HG02798 (cell line): ENCODE results near the gene DNAJC5.

ENCODE experiments used
- ATAC-seq: cut with Tn5 transposase; IDR thresholded peaks from one replicate; pipeline ENCODE4 v1.9.1; 2021; ENCODE audit warnings: mild to moderate bottlenecking; ENCODE audit not compliant: unreplicated experiment, poor library complexity

The DNAJC5 gene

GRCh38 chr20:63934271-63935068 is 39.5 kb downstream of the DNAJC5 start:
- no peak for ATAC-seq

DNA sequence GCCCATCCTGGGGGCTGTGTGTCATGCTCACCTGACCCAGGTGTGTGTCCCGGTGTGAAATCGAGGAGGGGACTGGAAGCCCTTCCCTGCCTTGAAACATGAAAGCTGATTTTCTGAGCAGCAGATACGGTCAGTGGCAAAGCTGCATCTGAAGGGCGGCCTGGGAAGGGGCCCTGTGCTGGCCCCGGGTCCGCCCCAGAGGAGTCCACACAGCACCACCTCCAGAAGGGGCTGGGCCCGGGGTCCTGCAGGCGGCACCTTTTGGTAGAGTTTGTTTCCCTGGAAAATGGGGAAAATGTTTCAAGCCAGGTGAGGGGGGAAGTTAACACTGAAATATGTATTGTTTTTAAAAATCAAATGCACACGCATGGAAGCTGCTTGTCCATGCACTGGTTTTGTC is 40.5 kb downstream of the DNAJC5 start:
- no peak for ATAC-seq

DNA sequence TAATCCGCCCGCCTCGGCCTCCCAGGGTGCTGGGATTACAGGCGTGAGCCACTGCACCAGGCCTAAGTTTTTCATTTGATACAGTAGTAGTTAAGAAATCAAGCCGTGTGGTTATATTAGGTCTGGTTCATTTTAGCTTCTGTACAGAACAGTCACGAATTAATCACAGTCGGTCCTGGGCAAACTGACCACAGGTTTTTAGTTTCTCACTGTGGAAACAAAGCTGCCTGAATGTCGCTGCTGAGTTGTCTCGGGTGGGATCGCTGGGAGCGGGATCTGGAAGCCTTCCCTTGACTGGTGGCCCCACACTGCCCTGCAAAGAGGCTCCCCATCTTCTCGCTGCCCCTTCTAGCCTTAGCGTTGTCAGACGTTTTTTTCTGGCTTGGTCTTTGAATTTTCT is 42.7 kb downstream of the DNAJC5 start:
- ATAC-seq: no peak

GRCh38 chr20:63939061-63939935 is 44.4 kb downstream of the DNAJC5 start:
- ATAC-seq: no peak

- no peak for ATAC-seq
These were observed 45.1 kb downstream of the DNAJC5 start for GRCh38 chr20:63940071-63940471.

GRCh38 chr20:63940472-63941266 is 45.7 kb downstream of the DNAJC5 start:
- ATAC-seq: no peak

DNA sequence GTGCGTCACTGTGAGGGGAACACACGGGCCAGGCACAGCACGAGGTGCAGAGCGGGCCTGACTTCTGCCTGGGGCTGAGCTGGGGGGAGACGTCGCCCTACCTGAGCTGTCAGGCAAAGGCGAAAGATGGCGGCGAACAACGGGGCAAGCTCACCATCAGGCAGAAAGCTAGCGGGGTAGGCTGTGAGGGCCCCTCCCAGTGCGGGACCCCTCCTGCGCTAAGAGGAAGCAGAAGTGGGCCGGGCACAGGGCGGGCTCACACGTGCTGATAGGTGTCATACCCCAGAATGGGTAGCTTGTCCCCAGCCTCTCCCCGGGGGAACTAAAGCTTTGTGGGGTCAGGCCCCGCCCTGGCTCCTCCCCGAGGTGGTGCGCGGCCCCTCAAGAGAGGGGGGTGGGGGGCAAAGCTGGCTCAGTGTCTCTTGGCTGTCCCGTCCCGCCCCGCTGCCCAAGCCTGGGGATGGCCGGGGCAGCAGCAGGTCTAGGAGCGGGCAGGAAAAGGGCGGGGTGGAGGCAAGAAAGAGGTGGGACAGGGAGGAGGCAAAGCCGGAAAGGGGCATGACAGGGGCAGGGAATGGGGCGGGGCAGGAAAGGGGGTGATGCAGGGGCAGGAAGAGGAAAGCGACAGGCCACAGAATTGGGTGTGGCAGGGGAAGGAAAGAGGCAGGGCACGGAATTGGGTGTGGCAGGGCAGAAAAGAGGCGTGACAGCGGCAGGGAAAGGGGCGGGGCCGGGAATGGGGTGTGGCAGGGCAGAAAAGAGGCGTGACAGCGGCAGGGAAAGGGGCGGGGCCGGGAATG is 46.6 kb downstream of the DNAJC5 start:
- ATAC-seq: no peak

GRCh38 chr20:63942250-63942951 is 47.5 kb downstream of the DNAJC5 start:
- no peak for ATAC-seq

DNA sequence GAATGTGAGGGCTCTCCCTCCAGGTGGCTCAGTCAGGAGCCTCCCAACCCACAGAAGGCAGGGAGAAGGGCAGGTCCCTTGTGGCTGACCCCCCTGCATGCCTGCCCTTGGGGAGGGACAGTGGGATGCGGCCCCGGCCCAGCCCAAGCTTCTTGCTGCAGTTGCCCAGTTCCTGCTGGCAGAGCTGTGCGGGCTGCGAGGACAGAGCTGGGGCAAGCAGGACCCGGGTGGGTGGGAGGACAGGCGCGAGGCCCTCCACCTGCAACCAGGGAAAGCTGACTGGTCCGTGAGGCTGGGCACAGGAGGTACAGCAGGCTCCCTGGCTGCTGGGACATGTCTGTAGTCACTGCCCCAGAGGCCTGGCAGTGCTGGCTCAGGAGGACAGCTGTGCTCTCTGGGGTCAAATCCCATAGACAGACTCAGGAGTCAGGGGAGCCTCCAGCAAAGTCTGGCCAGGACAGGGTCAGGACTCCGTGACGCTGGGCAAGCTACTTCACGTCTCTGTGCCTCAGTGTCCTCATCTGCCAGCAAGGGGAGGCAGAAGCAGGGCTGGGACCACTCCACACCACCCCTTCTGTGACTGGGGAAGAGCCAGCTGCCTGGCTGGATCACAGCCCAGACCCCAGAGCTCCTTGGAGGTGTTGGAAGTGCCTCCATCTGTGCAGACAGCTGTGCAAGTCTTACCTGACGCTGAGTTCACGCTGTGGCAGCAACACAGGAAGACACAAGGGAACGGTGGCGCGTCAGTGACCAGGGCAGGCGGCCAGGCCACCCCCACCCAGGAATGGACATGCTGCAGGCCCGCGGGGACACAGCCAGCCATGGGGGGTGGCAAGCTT is 48.3 kb downstream of the DNAJC5 start:
- ATAC-seq: no peak

- ATAC-seq: no peak
These were observed 48.8 kb downstream of the DNAJC5 start for GRCh38 chr20:63943808-63944077.

DNA sequence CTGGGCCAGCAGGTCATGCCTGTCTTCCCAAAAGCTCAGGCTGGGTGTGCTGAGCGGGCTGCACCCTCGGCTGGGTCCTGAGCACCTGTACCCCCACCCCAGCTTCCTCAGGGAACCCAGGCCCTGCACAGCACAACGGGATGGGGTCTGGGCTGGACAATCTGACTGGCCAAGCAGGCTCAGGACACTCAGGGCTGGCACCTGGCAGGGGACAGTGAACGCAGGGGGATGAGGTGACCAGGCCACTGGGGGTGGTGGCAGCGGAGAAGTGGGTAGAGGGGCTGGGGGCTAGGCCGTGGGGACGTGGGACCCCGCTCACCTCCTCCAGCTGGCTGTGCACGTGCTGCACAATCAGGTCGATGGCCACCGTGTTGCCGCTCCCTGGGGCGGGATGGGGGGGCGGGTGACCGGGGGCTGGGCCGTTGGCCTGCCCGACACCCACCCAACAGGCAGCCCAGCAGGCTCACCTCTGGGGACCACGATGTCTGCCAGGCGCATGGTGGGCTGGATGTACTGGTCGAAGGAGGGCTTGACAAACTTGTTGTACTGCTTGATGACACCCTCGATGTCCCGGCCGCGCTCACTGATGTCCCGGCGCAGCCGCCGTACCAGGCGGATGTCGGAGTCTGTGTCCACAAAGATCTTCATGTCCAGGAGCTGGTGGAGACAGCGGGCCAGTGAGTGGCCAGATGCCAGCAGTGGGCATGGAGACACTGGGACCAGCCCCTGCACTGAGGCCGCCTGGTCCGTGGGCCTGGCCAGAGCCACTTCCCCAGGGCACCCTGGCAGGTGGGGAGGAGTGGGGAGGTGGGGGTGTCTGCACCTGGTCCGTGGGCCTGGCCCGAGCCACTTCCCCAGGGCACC is 49.4 kb downstream of the DNAJC5 start:
- no peak for ATAC-seq

- no peak for ATAC-seq
These were observed 50.2 kb downstream of the DNAJC5 start for GRCh38 chr20:63945031-63945658.

DNA sequence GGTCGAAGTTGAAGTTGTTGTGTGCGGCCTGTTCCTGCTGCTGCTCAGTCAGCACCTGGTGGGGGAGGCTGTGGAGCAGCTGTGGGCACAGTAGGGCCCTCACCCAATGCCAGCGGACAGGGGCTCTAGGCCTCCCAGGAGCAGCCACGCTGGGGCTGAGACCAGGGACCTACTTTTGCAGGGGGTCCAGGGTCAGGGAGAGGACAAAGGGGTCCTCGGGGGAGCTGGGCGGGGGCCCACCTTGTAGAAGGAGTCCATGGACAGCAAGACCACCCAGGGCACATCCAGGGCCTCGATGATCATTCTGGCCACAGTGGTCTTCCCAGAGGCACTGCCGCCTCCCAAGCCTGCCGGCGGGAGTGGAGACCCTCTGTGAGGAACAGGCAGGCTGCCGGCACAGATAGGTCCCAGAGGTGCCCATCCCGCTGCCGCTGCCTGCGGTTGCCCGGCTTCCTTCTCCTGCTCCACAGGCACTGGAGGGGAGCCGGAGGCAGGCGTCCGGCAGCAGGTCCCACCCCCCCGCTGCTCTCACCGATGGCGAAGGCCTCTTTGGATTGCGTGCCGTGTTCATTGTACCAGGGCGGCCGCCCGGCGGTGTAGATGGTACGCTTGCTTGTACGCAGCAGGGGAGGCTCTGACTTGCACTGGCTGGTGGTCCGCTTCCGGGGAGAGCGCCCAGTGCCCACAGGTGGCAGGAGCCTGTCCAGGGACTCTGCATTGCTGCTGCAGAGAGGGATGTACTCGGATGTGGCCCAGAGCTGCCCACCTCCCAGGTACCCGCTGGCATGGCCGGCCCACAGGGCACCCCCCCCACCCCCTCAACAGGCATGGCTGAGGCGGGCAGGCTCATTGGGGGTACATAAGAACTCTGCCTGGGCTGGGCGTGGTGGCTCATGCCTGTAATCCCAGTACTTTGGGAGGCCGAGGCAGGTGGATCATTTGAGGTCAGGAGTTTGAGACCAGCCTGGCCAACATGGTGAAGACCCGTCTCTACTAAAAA is 51.3 kb downstream of the DNAJC5 start:
- ATAC-seq: no peak

DNA sequence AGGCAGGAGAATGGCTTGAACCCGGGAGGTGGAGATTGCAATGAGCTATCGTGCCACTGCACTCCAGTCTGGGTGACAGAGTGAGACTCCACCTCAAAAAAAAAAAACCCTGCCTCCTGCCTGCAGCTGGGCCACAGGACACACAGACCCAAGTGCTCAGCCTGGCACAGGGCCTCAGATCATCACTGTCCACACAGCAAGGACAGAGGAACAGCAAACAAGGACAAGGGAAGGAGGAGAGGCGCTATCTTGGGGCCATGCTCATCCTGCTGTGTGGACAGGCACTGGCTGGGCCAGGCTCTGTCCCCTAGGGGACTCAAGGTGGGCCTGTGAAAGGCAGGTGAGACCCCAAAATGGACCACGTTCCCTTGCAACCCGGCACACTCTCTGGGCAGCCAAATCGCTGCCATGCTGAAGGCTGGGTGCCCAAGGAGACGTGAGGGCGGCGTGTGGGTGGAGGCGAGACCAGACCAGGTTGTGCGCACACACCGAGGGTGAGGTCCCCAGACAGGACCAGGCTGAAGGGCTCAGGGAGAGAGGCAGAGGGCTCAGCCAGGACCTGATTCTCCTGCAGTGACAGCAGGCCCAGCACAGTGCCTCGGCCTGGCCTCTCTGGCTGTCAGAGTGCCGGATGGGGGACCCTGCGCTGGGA is 52.2 kb downstream of the DNAJC5 start:
- ATAC-seq: no peak

DNA sequence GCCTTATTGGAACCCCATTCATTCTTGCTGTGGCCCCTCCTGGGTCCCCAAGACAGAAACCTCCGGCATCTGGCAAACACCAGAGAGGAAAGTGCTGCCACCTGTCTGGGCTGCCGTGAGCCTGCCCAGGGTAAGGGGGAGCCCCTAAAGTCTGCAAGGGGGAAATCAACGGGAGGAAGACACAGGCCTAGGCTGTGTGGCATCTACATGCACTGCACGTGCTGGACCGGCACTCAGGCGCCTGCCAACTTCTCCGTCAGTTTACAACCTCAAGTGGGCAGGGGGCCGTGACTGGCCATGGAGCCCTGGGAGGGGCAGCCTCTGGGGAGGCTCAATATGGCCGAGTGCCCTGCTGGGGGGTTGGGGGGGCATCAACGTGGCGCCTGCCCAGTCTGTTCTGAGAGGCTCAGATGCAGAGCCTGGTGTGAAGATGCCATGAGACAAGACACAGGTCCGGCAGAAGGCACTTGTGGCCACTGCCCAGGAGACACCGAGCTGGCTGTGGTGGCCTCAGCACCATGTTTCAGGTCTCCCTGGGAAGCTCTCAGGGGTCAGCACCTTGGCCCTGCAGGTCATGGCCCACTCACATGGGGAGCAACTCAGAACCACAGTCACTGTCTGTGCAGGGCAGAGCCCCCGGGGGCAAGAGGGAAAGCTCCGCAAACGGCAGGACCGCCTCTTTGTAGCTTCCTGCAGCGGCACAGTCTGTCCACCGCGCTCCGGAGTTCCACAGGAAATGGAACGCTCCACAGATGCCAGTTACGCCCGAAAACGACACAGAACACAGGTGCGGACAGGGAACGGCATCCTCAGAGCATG is 52.9 kb downstream of the DNAJC5 start:
- ATAC-seq: no peak
